ENCODE measurements around the gene TPD52L1. TPM values are rescaled to one million over a fixed set of nuclear protein-coding genes. Genes with fewer than 3 reads are reported as not detected.

The TPD52L1 gene
- total RNA-seq, 1 donor from 2014 or later, result not detected

GRCh38 chr6:125170376-125170775, 16.8 kb downstream of the TPD52L1 start:
- Mint-ChIP-seq H3K9me3 (ENCODE audit: unreplicated experiment) (no peaks in the 10 kb centered on the region), H3K27ac (ENCODE audit: unreplicated experiment) (no peak overlapping the region), H3K4me1 (ENCODE audit: low read depth, unreplicated experiment) (no peaks in the 10 kb centered on the region)

DNA sequence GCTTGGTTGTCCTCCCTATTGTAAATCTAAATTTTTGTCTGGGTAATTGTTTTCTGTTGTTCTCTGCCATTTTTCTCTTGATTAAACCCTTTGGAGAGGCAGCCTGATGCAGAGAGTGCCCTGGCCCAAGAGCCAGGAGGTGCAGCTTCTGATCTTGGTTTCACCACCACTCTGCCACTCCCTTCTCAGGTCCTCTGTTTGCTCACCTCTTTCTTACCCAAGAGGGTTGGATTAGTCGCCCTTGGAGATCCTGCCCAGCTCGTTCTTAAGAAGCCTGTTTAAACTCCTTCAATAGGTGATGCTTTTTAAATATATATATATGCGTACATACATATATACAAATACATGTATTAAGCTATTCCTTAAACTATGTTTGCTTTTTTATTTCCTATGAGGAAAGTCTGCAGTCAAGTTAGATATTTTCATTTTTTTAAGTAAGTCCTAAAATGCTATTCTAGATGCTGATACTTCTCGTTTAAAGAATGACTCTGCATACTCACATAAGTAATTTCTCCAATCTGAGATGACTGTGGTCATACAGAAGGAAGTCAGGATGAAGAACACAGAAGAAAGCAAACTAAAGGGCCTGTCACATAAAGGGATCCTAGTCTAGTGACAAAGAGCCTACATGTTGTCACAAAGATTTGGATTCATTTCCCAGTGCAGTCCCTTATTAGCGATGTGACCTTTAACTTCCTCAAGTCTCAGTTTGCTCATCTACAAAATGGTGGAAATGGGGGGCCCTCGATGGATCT, 19.9 kb downstream of the TPD52L1 start:
- Mint-ChIP-seq H3K4me3 (ENCODE audit: unreplicated experiment) (no peak overlapping the region), H3K27me3 (ENCODE audit: unreplicated experiment) (no peaks in the 10 kb centered on the region), H3K27ac (ENCODE audit: unreplicated experiment) (no peak overlapping the region), H3K9me3 (ENCODE audit: unreplicated experiment) (no peaks in the 10 kb centered on the region), H3K36me3 (ENCODE audit: unreplicated experiment) (no peaks in the 10 kb centered on the region), H3K4me1 (ENCODE audit: low read depth, unreplicated experiment) (no peaks in the 10 kb centered on the region)
- no peak for TF ChIP-seq CTCF (IDR thresholded peaks at IDR 0.05; ENCODE audit: partially characterized antibody, unreplicated experiment)
- no peak for DNase-seq

More at GRCh38 chr6:125170376-125170775, 16.8 kb downstream of the TPD52L1 start:
- Mint-ChIP-seq H3K4me3 (ENCODE audit: unreplicated experiment) (no peak overlapping the region), H3K36me3 (ENCODE audit: unreplicated experiment) (no peaks in the 10 kb centered on the region), H3K27me3 (ENCODE audit: unreplicated experiment) (no peaks in the 10 kb centered on the region)
- no peak for DNase-seq
- no peak for TF ChIP-seq CTCF (IDR thresholded peaks at IDR 0.05; ENCODE audit: partially characterized antibody, unreplicated experiment)

GRCh38 chr6:125174626-125175025, 21.1 kb downstream of the TPD52L1 start:
- TF ChIP-seq CTCF (IDR thresholded peaks at IDR 0.05; ENCODE audit: partially characterized antibody, unreplicated experiment), result no peak
- Mint-ChIP-seq H3K4me1 (ENCODE audit: low read depth, unreplicated experiment) (no peaks in the 10 kb centered on the region), H3K27ac (ENCODE audit: unreplicated experiment) (no peak overlapping the region), H3K27me3 (ENCODE audit: unreplicated experiment) (no peaks in the 10 kb centered on the region), H3K9me3 (ENCODE audit: unreplicated experiment) (no peaks in the 10 kb centered on the region), H3K36me3 (ENCODE audit: unreplicated experiment) (no peaks in the 10 kb centered on the region), H3K4me3 (ENCODE audit: unreplicated experiment) (no peak overlapping the region)
- no peak for DNase-seq

DNA sequence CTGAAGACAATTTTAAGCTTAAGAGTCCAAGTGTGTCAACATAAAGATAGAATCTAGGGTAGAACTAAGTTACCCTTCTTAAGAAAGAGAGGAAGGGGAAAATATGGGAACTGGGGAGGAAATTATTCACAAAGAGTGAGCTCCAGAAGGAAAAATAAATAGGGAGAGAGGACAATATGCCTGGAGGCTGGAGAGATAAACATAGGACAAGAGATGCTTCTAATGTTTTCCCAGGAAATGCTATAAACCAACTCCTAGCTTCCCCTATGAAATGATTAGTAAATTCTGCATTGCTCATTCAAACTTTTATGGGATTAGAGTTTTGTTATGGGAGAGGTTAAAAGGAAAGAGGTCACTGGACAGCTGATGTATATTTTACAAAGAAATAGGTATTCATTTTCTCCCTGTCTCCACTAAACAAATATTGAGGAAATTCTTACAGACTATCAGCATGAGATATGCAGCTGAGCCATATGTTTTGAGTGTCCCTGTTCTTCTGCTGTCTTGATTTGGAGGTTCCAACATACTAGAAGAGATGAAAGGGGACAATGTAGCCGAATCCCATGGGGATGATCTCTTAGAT, 22.0 kb downstream of the TPD52L1 start:
- H3K27ac Mint-ChIP-seq (ENCODE audit: unreplicated experiment), result no peak overlapping the region
- no peak overlapping the region for H3K4me3 Mint-ChIP-seq (ENCODE audit: unreplicated experiment)
- H3K27me3 Mint-ChIP-seq (ENCODE audit: unreplicated experiment), result no peaks in the 10 kb centered on the region
- no peaks in the 10 kb centered on the region for H3K9me3 Mint-ChIP-seq (ENCODE audit: unreplicated experiment)
- H3K36me3 Mint-ChIP-seq (ENCODE audit: unreplicated experiment), result no peaks in the 10 kb centered on the region
- H3K4me1 Mint-ChIP-seq (ENCODE audit: low read depth, unreplicated experiment), result no peaks in the 10 kb centered on the region
- TF ChIP-seq CTCF (IDR thresholded peaks at IDR 0.05; ENCODE audit: partially characterized antibody, unreplicated experiment), result no peak
- DNase-seq, result no peak
